Measurements from ENCODE around the gene EPHX1.

EPHX1 gene

GRCh38 chr1:225815526-225816178 lies 5.7 kb downstream of the EPHX1 start:
- TF ChIP-seq CTCF (IDR thresholded peaks at IDR 0.05): no peak
- TF ChIP-seq ZFX (IDR thresholded peaks at IDR 0.05; ENCODE audit: borderline replicate concordance): no peak
- no peak overlapping the region for H3K27ac ChIP-seq

GRCh38 chr1:225816643-225817538 lies 7.0 kb downstream of the EPHX1 start:
- peak overlapping the region; percentile 52 for H3K27ac ChIP-seq

GRCh38 chr1:225817611-225818061 lies 7.7 kb downstream of the EPHX1 start:
- TF ChIP-seq CTCF (IDR thresholded peaks at IDR 0.05) (no peak), ZFX (IDR thresholded peaks at IDR 0.05; ENCODE audit: borderline replicate concordance) (no peak)
- peak overlapping the region; percentile 52 for H3K27ac ChIP-seq

More at GRCh38 chr1:225816643-225817538, 7.0 kb downstream of the EPHX1 start:
- TF ChIP-seq ZFX (IDR thresholded peaks at IDR 0.05; ENCODE audit: borderline replicate concordance): no peak
- no peak; the same call in 1 of the 2 replicates for TF ChIP-seq CTCF (IDR thresholded peaks at IDR 0.05)

GRCh38 chr1:225818229-225818628 lies 8.3 kb downstream of the EPHX1 start:
- TF ChIP-seq ZFX (IDR thresholded peaks at IDR 0.05; ENCODE audit: borderline replicate concordance): no peak
- no peak for TF ChIP-seq CTCF (IDR thresholded peaks at IDR 0.05)
- peak overlapping the region; percentile 52 for H3K27ac ChIP-seq

GRCh38 chr1:225819346-225820192 lies 9.6 kb downstream of the EPHX1 start:
- H3K27ac ChIP-seq: no peak overlapping the region
- TF ChIP-seq CTCF (IDR thresholded peaks at IDR 0.05) (no peak), ZFX (IDR thresholded peaks at IDR 0.05; ENCODE audit: borderline replicate concordance) (no peak)

GRCh38 chr1:225820522-225821120 lies 10.7 kb downstream of the EPHX1 start:
- no peak for TF ChIP-seq ZFX (IDR thresholded peaks at IDR 0.05; ENCODE audit: borderline replicate concordance)
- peak overlapping the region; percentile 64 for H3K27ac ChIP-seq
